Measurements from ENCODE around the gene LNPK.
"Not testable (repeated sequence)": the region's sequence is repeated elsewhere in the genome, so short reads cannot be mapped to it uniquely, and the experiment has no call there.

The LNPK gene

GRCh38 chr2:175904035-175904434 lies 98.0 kb downstream of the LNPK start:
- Histone ChIP-seq H3K9me3 (ENCODE audit: control insufficient read depth, insufficient read depth, low read length) (no peaks in the 10 kb centered on the region), H3K27ac (ENCODE audit: low read depth, low read length) (no peak overlapping the region), H3K4me3 (ENCODE audit: low read depth, low read length) (no peak overlapping the region), H3K4me1 (ENCODE audit: control insufficient read depth, insufficient read depth, low read length) (no peaks in the 10 kb centered on the region), H3K36me3 (ENCODE audit: control insufficient read depth, insufficient read depth, low read length) (no peaks in the 10 kb centered on the region), H3K27me3 (ENCODE audit: control insufficient read depth, insufficient read depth, low read length) (no peaks in the 10 kb centered on the region), H3K9ac (ENCODE audit: low read depth, low read length) (no peak overlapping the region)

GRCh38 chr2:175903384-175903936 lies 98.6 kb downstream of the LNPK start:
- no peak overlapping the region for H3K27ac ChIP-seq (ENCODE audit: low read depth, low read length)
- no peaks in the 10 kb centered on the region for H3K27me3 ChIP-seq (ENCODE audit: control insufficient read depth, insufficient read depth, low read length)
- no peaks in the 10 kb centered on the region for H3K4me1 ChIP-seq (ENCODE audit: control insufficient read depth, insufficient read depth, low read length)
- no peak overlapping the region for H3K9ac ChIP-seq (ENCODE audit: low read depth, low read length)
- no peaks in the 10 kb centered on the region for H3K36me3 ChIP-seq (ENCODE audit: control insufficient read depth, insufficient read depth, low read length)
- no peak overlapping the region for H3K4me3 ChIP-seq (ENCODE audit: low read depth, low read length)
- no peaks in the 10 kb centered on the region for H3K9me3 ChIP-seq (ENCODE audit: control insufficient read depth, insufficient read depth, low read length)

- H3K27me3 ChIP-seq (ENCODE audit: control insufficient read depth, insufficient read depth, low read length); H3K9me3 ChIP-seq (ENCODE audit: control insufficient read depth, insufficient read depth, low read length); H3K9ac ChIP-seq (ENCODE audit: low read depth, low read length); H3K4me3 ChIP-seq (ENCODE audit: low read depth, low read length); H3K27ac ChIP-seq (ENCODE audit: low read depth, low read length); H3K36me3 ChIP-seq (ENCODE audit: control insufficient read depth, insufficient read depth, low read length); H3K4me1 ChIP-seq (ENCODE audit: control insufficient read depth, insufficient read depth, low read length): not testable (repeated sequence)
Observed at GRCh38 chr2:175895957-175896356, 106.1 kb downstream of the LNPK start.

GRCh38 chr2:175892046-175892445 lies 110.0 kb downstream of the LNPK start:
- Histone ChIP-seq H3K36me3 (ENCODE audit: control insufficient read depth, insufficient read depth, low read length) (no peaks in the 10 kb centered on the region), H3K27ac (ENCODE audit: low read depth, low read length) (no peak overlapping the region), H3K4me1 (ENCODE audit: control insufficient read depth, insufficient read depth, low read length) (no peaks in the 10 kb centered on the region), H3K4me3 (ENCODE audit: low read depth, low read length) (no peak overlapping the region), H3K9ac (ENCODE audit: low read depth, low read length) (no peak overlapping the region), H3K9me3 (ENCODE audit: control insufficient read depth, insufficient read depth, low read length) (no peaks in the 10 kb centered on the region), H3K27me3 (ENCODE audit: control insufficient read depth, insufficient read depth, low read length) (no peaks in the 10 kb centered on the region)

- Histone ChIP-seq H3K36me3 (ENCODE audit: control insufficient read depth, insufficient read depth, low read length) (no peaks in the 10 kb centered on the region), H3K9me3 (ENCODE audit: control insufficient read depth, insufficient read depth, low read length) (no peaks in the 10 kb centered on the region), H3K9ac (ENCODE audit: low read depth, low read length) (no peak overlapping the region), H3K4me1 (ENCODE audit: control insufficient read depth, insufficient read depth, low read length) (no peaks in the 10 kb centered on the region), H3K4me3 (ENCODE audit: low read depth, low read length) (no peak overlapping the region), H3K27me3 (ENCODE audit: control insufficient read depth, insufficient read depth, low read length) (no peaks in the 10 kb centered on the region), H3K27ac (ENCODE audit: low read depth, low read length) (no peak overlapping the region)
Observed at GRCh38 chr2:175890636-175891242, 111.3 kb downstream of the LNPK start.

GRCh38 chr2:175889701-175890302 lies 112.3 kb downstream of the LNPK start:
- Histone ChIP-seq H3K36me3 (ENCODE audit: control insufficient read depth, insufficient read depth, low read length) (no peaks in the 10 kb centered on the region), H3K9me3 (ENCODE audit: control insufficient read depth, insufficient read depth, low read length) (no peaks in the 10 kb centered on the region), H3K4me3 (ENCODE audit: low read depth, low read length) (no peak overlapping the region), H3K27me3 (ENCODE audit: control insufficient read depth, insufficient read depth, low read length) (no peaks in the 10 kb centered on the region), H3K4me1 (ENCODE audit: control insufficient read depth, insufficient read depth, low read length) (peaks cover 1% of the 10 kb centered on the region; the same call in 1 of the 2 replicates), H3K9ac (ENCODE audit: low read depth, low read length) (no peak overlapping the region), H3K27ac (ENCODE audit: low read depth, low read length) (no peak overlapping the region)

- no peaks in the 10 kb centered on the region for H3K27me3 ChIP-seq (ENCODE audit: control insufficient read depth, insufficient read depth, low read length)
- H3K9me3 ChIP-seq (ENCODE audit: control insufficient read depth, insufficient read depth, low read length), result no peaks in the 10 kb centered on the region
- H3K4me1 ChIP-seq (ENCODE audit: control insufficient read depth, insufficient read depth, low read length), result peaks cover 10% of the 10 kb centered on the region; the same call in 1 of the 2 replicates
- no peak overlapping the region for H3K27ac ChIP-seq (ENCODE audit: low read depth, low read length)
- H3K36me3 ChIP-seq (ENCODE audit: control insufficient read depth, insufficient read depth, low read length), result no peaks in the 10 kb centered on the region
- H3K4me3 ChIP-seq (ENCODE audit: low read depth, low read length), result no peak overlapping the region
- H3K9ac ChIP-seq (ENCODE audit: low read depth, low read length), result no peak overlapping the region
Observed at GRCh38 chr2:175887776-175888175, 114.3 kb downstream of the LNPK start.

- Histone ChIP-seq H3K4me1 (ENCODE audit: control insufficient read depth, insufficient read depth, low read length) (peaks cover 10% of the 10 kb centered on the region; the same call in 1 of the 2 replicates), H3K4me3 (ENCODE audit: low read depth, low read length) (no peak overlapping the region), H3K9me3 (ENCODE audit: control insufficient read depth, insufficient read depth, low read length) (no peaks in the 10 kb centered on the region), H3K9ac (ENCODE audit: low read depth, low read length) (no peak overlapping the region), H3K27ac (ENCODE audit: low read depth, low read length) (no peak overlapping the region), H3K36me3 (ENCODE audit: control insufficient read depth, insufficient read depth, low read length) (no peaks in the 10 kb centered on the region), H3K27me3 (ENCODE audit: control insufficient read depth, insufficient read depth, low read length) (no peaks in the 10 kb centered on the region)
Observed at GRCh38 chr2:175884697-175885393, 117.2 kb downstream of the LNPK start.

GRCh38 chr2:175883586-175884194 lies 118.4 kb downstream of the LNPK start:
- Histone ChIP-seq H3K27me3 (ENCODE audit: control insufficient read depth, insufficient read depth, low read length) (no peaks in the 10 kb centered on the region), H3K36me3 (ENCODE audit: control insufficient read depth, insufficient read depth, low read length) (no peaks in the 10 kb centered on the region), H3K4me3 (ENCODE audit: low read depth, low read length) (no peak overlapping the region), H3K9me3 (ENCODE audit: control insufficient read depth, insufficient read depth, low read length) (no peaks in the 10 kb centered on the region), H3K27ac (ENCODE audit: low read depth, low read length) (no peak overlapping the region), H3K9ac (ENCODE audit: low read depth, low read length) (no peak overlapping the region), H3K4me1 (ENCODE audit: control insufficient read depth, insufficient read depth, low read length) (peaks cover 10% of the 10 kb centered on the region; the same call in 1 of the 2 replicates)

- no peak overlapping the region for H3K27ac ChIP-seq (ENCODE audit: low read depth, low read length)
- no peaks in the 10 kb centered on the region for H3K27me3 ChIP-seq (ENCODE audit: control insufficient read depth, insufficient read depth, low read length)
- H3K9ac ChIP-seq (ENCODE audit: low read depth, low read length), result no peak overlapping the region
- no peaks in the 10 kb centered on the region for H3K9me3 ChIP-seq (ENCODE audit: control insufficient read depth, insufficient read depth, low read length)
- peaks cover 7% of the 10 kb centered on the region; the same call in 1 of the 2 replicates for H3K4me1 ChIP-seq (ENCODE audit: control insufficient read depth, insufficient read depth, low read length)
- H3K4me3 ChIP-seq (ENCODE audit: low read depth, low read length), result no peak overlapping the region
- H3K36me3 ChIP-seq (ENCODE audit: control insufficient read depth, insufficient read depth, low read length), result no peaks in the 10 kb centered on the region
Observed at GRCh38 chr2:175879679-175880078, 122.4 kb downstream of the LNPK start.

Data from HUES48 (cell line).